ENCODE data around the gene SLX4IP. TPM values are rescaled to one million over a fixed set of nuclear protein-coding genes. Genes with fewer than 3 reads are reported as not detected.
A peak's percentile ranks its signal among the peaks of the same experiment; 100 is the strongest.

SLX4IP gene
- total RNA-seq, 1 experiment from 2014 or later, result 5.2 TPM

- no peak for DNase-seq (ENCODE audit: low spot score)
Observed at GRCh38 chr20:10466325-10466724, 31.2 kb downstream of the SLX4IP start.

DNA sequence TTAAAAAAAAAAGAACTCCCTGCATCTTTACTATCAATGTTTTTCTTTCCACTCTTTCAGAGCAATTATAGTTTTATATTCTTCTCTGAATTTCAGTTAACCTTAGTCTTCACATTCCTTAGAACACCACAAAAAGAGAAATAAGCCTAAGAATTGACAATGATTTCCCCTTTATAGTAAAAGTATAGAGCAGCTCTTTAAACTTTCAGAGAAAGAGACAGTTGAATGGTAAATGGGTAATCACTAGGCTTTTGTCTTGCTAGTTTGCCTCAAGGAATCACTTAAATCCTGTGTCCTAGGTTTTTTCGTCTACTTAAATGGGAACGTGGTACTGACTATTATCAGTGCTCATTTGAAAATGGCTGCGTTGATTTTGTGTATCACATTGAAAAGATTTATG lies 31.8 kb downstream of the SLX4IP start:
- no peak for DNase-seq (ENCODE audit: low spot score)

- DNase-seq (ENCODE audit: low spot score), result no peak
Observed at GRCh38 chr20:10467681-10468339, 32.7 kb downstream of the SLX4IP start.

GRCh38 chr20:10468340-10468845 lies 33.3 kb downstream of the SLX4IP start:
- DNase-seq (ENCODE audit: low spot score), result no peak

DNA sequence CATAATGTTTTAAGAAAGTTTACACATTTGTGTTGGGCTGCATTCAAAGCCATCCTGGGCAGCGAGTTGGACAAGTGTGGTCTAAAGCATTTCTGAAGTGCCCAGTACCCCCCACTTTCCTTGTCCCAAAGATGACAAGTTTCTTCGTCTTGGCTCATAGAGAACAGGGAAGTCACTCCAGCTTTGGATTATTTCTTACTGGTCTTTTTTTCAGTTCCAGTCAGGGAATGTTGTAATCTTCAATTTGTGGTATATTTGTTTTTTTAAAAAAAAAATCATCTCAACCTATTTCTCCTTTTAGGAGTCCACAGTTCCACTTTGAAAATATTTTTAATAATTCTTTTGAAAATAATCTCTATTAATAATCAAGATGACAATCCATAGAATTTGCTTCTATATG lies 34.0 kb downstream of the SLX4IP start:
- no peak for DNase-seq (ENCODE audit: low spot score)

- peak; percentile 65 for DNase-seq (ENCODE audit: low spot score)
Observed at GRCh38 chr20:10469599-10469998, 34.5 kb downstream of the SLX4IP start.

DNA sequence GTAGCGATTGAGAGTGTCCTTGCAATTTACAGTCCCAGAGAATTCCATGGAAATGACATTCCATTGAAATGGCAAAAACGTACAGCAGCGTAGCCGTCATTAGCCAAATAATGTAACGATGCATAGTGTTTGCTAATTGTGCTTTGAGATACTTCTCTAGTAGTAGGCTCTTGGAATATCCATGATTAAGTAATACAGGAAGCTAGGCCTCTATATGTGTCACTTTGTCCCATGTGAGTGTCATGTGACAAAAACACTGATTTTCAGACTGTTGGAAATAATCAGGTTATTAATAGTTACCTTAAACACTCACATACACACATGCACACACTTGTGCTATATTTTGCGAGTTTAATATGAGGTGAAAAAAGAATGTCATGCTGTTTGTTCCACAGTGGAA lies 35.2 kb downstream of the SLX4IP start:
- DNase-seq (ENCODE audit: low spot score), result no peak

DNA sequence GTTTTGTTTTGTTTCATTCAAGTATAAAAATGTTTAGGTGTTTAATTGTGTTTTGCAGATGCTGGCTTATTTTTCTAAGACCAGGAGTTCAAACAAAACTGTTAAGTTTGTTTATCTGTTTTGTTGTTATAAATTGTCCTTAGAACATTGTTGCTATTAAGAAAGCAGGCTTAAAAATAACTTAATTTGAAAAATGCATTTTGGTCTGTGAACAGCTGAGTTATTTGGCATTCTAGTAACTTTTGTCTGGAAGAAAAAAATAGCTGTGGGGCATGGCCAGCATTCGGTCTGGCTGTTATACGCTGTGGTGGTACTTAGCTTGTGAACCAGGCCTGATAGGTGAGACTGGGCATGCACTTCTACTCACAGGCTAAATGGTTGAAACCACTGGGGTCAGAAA lies 37.8 kb downstream of the SLX4IP start:
- no peak for DNase-seq (ENCODE audit: low spot score)

GRCh38 chr20:10474606-10475184 lies 39.6 kb downstream of the SLX4IP start:
- no peak for DNase-seq (ENCODE audit: low spot score)

DNA sequence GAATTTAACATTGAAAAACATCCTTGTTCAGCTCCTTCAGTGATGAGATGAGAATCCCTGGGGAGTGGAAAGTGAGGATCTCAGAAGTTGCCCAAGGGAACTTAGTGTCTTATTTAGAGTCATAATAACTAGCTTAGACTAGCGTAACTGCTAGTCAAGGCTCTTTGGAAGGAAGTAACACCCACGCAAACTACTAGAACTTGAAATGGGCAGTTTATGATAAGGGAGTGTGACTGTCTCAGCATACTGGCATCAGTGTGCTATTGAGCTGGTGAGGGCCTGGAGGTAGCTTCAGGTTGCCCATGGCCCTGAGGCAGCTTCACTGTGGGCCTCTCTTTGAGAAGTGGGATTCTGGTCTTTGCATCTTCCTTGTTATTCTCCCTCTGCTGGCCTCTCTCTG lies 40.1 kb downstream of the SLX4IP start:
- no peak for DNase-seq (ENCODE audit: low spot score)

GRCh38 chr20:10476319-10476724 lies 41.2 kb downstream of the SLX4IP start:
- no peak for DNase-seq (ENCODE audit: low spot score)

DNA sequence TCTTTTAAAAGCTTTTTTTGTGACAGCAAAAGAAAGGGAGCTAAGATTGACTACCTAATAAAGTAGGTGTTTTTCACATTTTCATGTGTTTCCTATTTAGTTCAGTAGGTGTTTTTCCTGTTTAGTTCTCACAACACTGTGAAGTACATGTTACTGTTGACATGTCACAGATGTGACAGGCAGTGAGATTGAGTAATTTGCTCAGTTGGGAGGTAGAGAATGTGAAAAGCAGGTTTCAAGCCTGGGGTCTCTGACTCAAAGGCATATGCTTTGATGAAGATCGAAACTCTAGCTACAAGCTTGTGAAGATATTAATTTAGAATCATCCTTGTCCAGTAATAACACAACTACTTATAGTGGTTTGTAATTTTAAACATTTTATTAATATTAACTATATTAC lies 43.1 kb downstream of the SLX4IP start:
- no peak for DNase-seq (ENCODE audit: low spot score)

GRCh38 chr20:10478930-10479329 lies 43.8 kb downstream of the SLX4IP start:
- DNase-seq (ENCODE audit: low spot score), result no peak

DNA sequence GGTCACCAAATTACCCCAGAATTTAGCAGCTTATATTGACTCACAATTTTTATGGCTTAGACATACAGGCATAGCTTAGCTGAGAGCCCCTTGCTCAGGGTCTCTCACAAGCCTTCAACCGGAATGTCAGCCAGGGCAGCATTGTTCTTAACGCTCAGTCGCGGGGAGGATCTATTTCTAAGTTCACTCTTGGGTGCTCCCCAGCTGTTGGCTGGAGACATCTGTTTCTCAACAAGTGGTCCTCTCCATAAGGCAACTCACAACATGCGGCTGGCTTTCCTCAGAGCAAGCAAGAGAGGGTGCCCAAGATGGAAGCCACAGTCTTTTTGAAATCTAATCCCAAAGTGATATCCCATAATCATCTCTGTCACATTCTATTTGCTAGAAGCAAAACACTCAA lies 46.6 kb downstream of the SLX4IP start:
- DNase-seq (ENCODE audit: low spot score), result no peak

DNA sequence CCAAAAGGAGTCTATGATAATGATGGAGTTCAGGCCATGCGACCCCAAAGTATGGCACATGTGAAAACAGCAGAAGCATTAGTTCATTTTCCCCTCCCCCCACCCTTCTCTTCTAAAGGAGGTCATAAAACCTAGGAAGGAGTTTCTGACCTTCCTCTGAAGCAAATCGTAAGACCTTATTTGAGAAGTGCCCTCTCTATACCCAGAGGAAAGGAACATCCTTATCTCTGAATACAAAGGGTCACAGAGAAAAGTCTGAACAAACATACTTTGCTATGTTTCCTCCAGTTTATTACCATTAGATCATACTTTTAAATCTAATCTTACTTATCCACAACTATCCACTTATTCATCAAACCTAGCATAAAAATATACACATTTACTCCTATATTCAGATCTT lies 48.6 kb downstream of the SLX4IP start:
- no peak for DNase-seq (ENCODE audit: low spot score)

DNA sequence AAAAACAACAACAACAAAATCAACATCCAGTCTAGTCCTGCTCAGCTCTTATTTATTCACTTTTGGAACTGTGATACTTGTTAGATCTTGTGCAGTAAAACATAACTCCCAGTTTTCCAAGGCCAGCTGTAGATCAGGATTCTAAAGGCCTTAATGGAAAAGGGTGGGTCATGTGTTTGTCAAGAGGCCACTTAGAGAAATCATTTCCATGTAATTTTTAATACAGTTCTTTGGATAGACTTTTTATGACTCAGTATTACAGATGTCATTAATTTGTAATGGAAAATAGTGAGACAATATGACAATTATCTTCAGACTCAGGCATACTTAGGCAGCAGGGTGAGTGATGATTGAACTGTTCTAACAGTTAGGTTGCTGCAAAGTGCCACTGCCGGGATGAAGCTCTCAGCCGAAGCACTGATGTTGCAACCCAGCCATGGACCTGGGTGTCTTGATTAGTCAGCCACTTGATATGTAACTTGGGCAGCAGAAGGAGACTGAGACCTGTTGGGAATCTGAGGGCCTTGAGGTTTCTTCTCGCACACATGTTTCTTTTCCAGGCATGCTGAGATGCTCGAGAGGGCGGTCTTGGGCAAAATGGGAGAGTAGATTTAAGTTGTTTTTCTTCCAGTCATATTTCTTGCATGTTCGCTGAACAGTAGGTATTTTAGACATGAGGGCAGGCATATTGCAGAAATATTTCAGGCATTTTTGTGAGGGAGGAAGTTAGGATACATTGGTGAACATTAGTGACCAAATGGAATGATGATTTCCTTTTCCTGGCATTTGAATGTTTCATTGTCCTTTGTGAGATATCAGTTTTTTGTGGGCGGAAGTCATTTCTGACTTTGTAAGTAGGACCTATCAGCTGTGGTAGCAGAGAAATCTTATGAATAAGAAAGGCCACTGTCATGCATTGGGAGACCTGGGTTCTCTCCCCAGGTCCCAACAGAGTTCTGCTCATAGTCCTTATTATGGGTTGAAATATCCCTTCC lies 52.3 kb downstream of the SLX4IP start:
- DNase-seq (ENCODE audit: low spot score), result no peak

DNA sequence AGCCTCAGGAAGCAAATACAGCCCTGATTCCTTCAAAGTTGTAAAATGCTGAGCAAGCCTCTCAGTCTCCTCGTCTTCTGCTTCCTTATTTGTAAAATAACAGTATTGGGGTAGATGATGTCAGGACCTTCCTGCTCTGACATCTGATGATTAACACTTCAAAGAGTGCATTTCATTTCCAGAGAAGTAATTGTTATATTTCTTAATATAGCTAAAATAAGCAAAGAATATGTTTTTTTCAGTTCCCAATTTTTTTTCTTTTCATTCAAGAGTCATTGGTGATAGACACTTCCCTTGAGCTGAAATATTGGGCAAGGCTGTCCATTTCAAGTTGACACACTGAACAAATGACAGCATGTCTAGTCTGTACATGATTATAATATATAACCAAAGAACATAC lies 53.4 kb downstream of the SLX4IP start:
- DNase-seq (ENCODE audit: low spot score), result no peak

DNA sequence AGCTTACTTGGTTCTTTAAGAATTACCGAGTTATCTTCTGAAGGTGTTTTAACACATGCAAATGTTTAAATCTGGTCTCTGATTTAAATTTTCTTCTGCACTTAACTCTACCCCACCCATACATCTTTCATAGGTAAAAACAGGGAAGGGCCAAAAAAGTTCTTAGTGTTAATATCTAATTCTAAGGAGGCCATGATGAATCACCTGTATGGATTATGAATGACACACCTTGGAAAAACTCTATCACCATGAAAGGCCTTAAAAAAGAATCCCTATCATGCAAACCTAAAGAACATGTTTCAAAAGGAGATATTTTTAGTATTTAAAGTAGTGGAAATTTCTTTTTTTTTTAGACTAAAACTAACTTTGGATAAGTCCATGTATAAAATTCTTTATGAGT lies 54.7 kb downstream of the SLX4IP start:
- no peak for DNase-seq (ENCODE audit: low spot score)

GRCh38 chr20:10490257-10490656 lies 55.2 kb downstream of the SLX4IP start:
- no peak for DNase-seq (ENCODE audit: low spot score)

DNA sequence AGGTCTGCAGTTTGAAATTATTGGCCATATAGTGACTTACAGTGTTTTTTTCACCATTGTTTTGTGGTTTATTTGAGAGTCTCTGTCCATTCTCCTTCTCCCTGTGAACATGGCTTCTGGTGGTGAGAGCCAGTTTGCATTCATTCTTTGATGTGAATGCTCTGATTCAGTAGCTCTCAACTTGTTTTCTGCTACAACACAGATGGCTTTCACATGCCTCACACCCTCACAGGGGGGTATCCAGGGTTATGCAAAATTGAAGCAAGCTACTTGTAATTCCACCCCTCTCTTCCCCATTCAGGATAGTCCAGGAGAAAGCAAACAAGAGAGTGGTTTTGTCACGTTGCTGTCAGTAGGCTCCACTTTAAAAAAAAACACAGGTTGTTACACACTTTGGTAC lies 55.6 kb downstream of the SLX4IP start:
- DNase-seq (ENCODE audit: low spot score), result no peak

DNA sequence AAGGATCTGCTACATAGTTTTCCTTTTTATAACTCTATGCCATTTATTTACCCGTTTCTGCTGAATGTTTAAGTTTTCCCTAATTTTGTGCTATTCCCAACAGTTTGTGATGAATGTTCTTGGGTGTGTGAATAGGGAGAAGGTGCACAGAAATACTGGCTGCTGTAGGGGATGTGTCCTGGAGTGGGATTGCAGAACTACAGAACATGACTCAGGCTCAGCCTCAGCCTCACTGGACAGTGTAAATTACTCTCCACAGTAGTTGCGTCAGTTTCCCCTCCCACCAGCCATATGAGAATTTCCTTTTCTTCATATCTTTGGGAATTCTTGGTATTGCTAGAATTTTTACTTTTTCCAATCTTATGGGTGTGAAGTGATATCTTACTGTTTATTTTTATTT lies 57.0 kb downstream of the SLX4IP start:
- DNase-seq (ENCODE audit: low spot score), result no peak

DNA sequence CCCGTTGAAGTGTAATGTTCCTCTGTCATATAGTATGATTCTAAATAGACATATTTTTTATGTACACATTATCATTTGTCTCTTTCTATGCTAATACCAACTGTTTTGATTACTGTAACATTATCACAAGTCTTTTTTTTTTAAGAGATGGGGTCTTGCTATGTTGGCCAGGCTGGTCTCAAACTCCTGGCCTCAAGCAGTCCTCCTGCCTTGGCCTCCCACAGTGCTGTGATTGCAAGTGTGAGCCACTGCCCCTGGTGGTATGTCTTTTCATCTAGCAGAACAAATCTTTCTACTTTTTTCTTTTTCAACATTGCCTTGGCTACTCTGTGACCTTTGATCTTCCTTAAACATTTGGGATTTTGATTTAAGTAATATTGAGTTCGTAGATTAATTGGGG lies 57.7 kb downstream of the SLX4IP start:
- DNase-seq (ENCODE audit: low spot score), result no peak

DNA sequence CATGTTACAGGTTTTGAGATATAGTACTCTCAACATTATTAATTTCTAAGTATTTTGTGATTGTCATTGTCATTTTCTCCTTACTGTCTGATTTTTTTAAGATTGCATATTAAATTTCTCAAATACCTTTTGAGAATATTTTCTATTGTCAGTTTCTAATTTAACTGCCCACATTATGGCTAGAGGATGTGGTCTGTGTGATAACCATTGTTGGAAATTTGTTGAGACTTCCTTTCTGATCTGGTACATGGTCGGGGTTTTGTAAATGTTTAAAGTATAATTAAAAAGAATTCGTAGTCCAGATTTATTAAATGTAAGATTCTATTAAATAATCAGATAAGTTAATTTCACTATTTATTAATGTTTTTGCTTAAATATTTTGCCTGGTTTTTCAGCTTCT lies 60.1 kb downstream of the SLX4IP start:
- DNase-seq (ENCODE audit: low spot score), result no peak
